Measurements from ENCODE around the gene SPEG. TPM values are rescaled to one million over a fixed set of nuclear protein-coding genes. Genes with fewer than 3 reads are reported as not detected.

SPEG gene
- total and polyA plus RNA-seq, 2 donors (not counting 3 experiments of a cell fraction or from before 2014, with no cell fraction given) = 0.84 to 3.5 TPM

GRCh38 chr2:219473511-219473910 is 38.9 kb downstream of the SPEG start:
- Histone ChIP-seq H3K4me3 (replicated peaks in 1 of 3; ENCODE audit: insufficient read depth in 1 of 3, low read depth in 1 of 3, low read length in 3 of 3) (no peak overlapping the region), H3K36me3 (ENCODE audit: control insufficient read depth in 2 of 2, extremely low read depth in 1 of 2, insufficient read depth in 2 of 2, low read length in 2 of 2) (no peaks in the 10 kb centered on the region), H3K9ac (replicated peaks; ENCODE audit: extremely low read depth, insufficient read depth, low read length) (no peak overlapping the region), H4K20me1 (replicated peaks; ENCODE audit: control insufficient read depth, extremely low read depth, insufficient read depth, low read length) (no peaks in the 10 kb centered on the region), H3K4me2 (ENCODE audit: insufficient read depth, low read length) (no peak overlapping the region), H2AFZ (ENCODE audit: low read depth, low read length) (no peak overlapping the region), H3K79me2 (ENCODE audit: control insufficient read depth, insufficient read depth, low read length) (no peaks in the 10 kb centered on the region), H3K9me1 (replicated peaks; ENCODE audit: control insufficient read depth, extremely low read depth, insufficient read depth, low read length) (no peaks in the 10 kb centered on the region), H3K4me1 (ENCODE audit: control insufficient read depth, extremely low read depth, insufficient read depth, low read length) (no peaks in the 10 kb centered on the region), H3K27ac (ENCODE audit: insufficient read depth, low read depth, low read length) (no peak overlapping the region), H3K9me3 (replicated peaks; ENCODE audit: control insufficient read depth, insufficient read depth, low read length) (no peaks in the 10 kb centered on the region), H3K27me3 (ENCODE audit: control insufficient read depth in 2 of 2, insufficient read depth in 2 of 2, low read length in 2 of 2) (no peaks in the 10 kb centered on the region)
- POLR2A ChIA-PET = no interaction called here
- DNase-seq (ENCODE audit: low read depth, low spot score) (no peak), FAIRE-seq (no peak)
- no peak for TF ChIP-seq EZH2 (IDR thresholded peaks at IDR 0.05; ENCODE audit: borderline replicate concordance, low read depth, low read length, severe bottlenecking)
- TF ChIP-seq CTCF (IDR thresholded peaks at IDR 0.05; ENCODE audit: extremely low read depth in 1 of 2, insufficient read depth in 1 of 2, low read depth in 1 of 2, low read length in 2 of 2) = no peak
- TF ChIP-seq JUN (IDR thresholded peaks at IDR 0.05; ENCODE audit: borderline replicate concordance, insufficient read depth, insufficient read length, low read depth) = no peak
- no peak for TF ChIP-seq MAX (IDR thresholded peaks at IDR 0.05; ENCODE audit: insufficient read depth, insufficient read length)
- dilution Hi-C loops (cut with MboI; ENCODE audit: extremely low pct_ligation_motif_present, low sequenced_read_pairs) (no loop called here), intact Hi-C loops (cut with micrococcal nuclease) (no loop called here)
- CTCF ChIA-PET = interaction anchor here (0.8 to 7.0 kb wide), 6 partner anchors 9 to 56 kb away, joined by 3 to 115 read pairs (median 4); a partner anchor contains a TSS
- BruUV-seq (replicated peaks) = no TSS peak
